Stimulated activated naive CD4-positive, alpha-beta T cell treated with Interleukin-2 at 50 U/mL for 16 hours (primary cell): Measurements from ENCODE around the gene COBL.
A peak's percentile ranks its signal among the peaks of the same experiment; 100 is the strongest.

ENCODE experiments used
- DNase-seq: peaks from one replicate; lab custom pipeline; 2025; lab: John Stamatoyannopoulos, UW

Gene COBL

GRCh38 chr7:51073171-51073570, 243.4 kb downstream of the COBL start:
- no peak for DNase-seq

GRCh38 chr7:51072281-51072680, 244.3 kb downstream of the COBL start:
- DNase-seq, result no peak

- no peak for DNase-seq
Measured at GRCh38 chr7:51071427-51071826, 245.2 kb downstream of the COBL start.

GRCh38 chr7:51070151-51070550, 246.5 kb downstream of the COBL start:
- no peak for DNase-seq

- no peak for DNase-seq
Measured at GRCh38 chr7:51069411-51070083, 247.1 kb downstream of the COBL start.

- no peak for DNase-seq
Measured at GRCh38 chr7:51068401-51068800, 248.2 kb downstream of the COBL start.

GRCh38 chr7:51067757-51068156, 248.9 kb downstream of the COBL start:
- DNase-seq, result peak; percentile 8

- no peak for DNase-seq
Measured at GRCh38 chr7:51067258-51067657, 249.4 kb downstream of the COBL start.

GRCh38 chr7:51066405-51066882, 250.2 kb downstream of the COBL start:
- DNase-seq, result no peak

GRCh38 chr7:51065766-51066165, 250.8 kb downstream of the COBL start:
- no peak for DNase-seq

GRCh38 chr7:51064688-51065087, 251.9 kb downstream of the COBL start:
- no peak for DNase-seq

- DNase-seq, result no peak
Measured at GRCh38 chr7:51062222-51062987, 254.2 kb downstream of the COBL start.

- no peak for DNase-seq
Measured at GRCh38 chr7:51060536-51060935, 256.1 kb downstream of the COBL start.

- no peak for DNase-seq
Measured at GRCh38 chr7:51059504-51060142, 257.0 kb downstream of the COBL start.

- DNase-seq, result no peak
Measured at GRCh38 chr7:51058764-51059163, 257.8 kb downstream of the COBL start.

- DNase-seq, result no peak
Measured at GRCh38 chr7:51055039-51055840, 261.4 kb downstream of the COBL start.

GRCh38 chr7:51054231-51054630, 262.4 kb downstream of the COBL start:
- DNase-seq, result no peak

- no peak for DNase-seq
Measured at GRCh38 chr7:51053160-51053925, 263.3 kb downstream of the COBL start.

GRCh38 chr7:51046482-51046881, 270.1 kb downstream of the COBL start:
- no peak for DNase-seq

GRCh38 chr7:51046103-51046466, 270.5 kb downstream of the COBL start:
- no peak for DNase-seq

GRCh38 chr7:51045319-51046102, 271.1 kb downstream of the COBL start:
- no peak for DNase-seq
